ENCODE results near the gene PKM.

PKM gene

GRCh38 chr15:72154316-72154715 is 76.7 kb downstream of the PKM start:
- DNase-seq: no peak

GRCh38 chr15:72153269-72154000 is 77.6 kb downstream of the PKM start:
- no peak for DNase-seq
